GM18951 (cell line): ENCODE results near the gene MYOM1.

Source experiments
- POLR2A ChIP-seq: IDR thresholded peaks from 4 replicates; pipeline ENCODE4 v1.6.1; 2011; ENCODE audit warnings: mild to moderate bottlenecking; ENCODE audit not compliant: insufficient read length, insufficient read depth; ENCODE audit errors: extremely low read depth
- in situ Hi-C: fragments of 300-500 bp; cut with MboI; formaldehyde crosslinking; loops from one replicate; pipeline ENCODE4 v1.12.0; 2022; ENCODE audit warnings: low sequenced_read_pairs, mixed read lengths, inconsistent platforms; ENCODE audit not compliant: unreplicated experiment

MYOM1 gene

GRCh38 chr18:3157086-3157485 is 62.7 kb downstream of the MYOM1 start:
- no peak for TF ChIP-seq POLR2A
- in situ Hi-C loops, result loop anchor here (10.0 kb wide), 1 partner anchor 212 kb away; no protein-coding TSS in a partner anchor

DNA sequence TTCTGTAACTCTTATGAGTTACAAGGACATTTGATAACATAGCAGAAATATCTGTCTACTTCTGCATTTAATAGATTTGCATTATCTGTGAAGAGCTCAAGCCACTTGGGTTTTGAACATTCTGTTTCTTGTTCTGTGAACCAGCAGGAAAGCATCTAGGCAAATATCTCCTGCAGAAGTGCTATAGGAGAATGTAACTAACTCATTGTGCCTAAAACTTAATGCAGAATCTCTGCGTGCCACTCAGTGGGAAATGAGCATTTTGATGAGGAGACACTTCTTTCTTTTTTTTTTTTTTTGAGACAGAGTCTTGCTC is 63.5 kb downstream of the MYOM1 start:
- TF ChIP-seq POLR2A, result no peak
- in situ Hi-C loops, result loop anchor here (10.0 kb wide), 1 partner anchor 211 kb away; no protein-coding TSS in a partner anchor

- TF ChIP-seq POLR2A, result no peak
- in situ Hi-C loops, result loop anchor here (10.0 kb wide), 1 partner anchor 209 kb away; no protein-coding TSS in a partner anchor
Observed at GRCh38 chr18:3154214-3154613, 65.6 kb downstream of the MYOM1 start.

DNA sequence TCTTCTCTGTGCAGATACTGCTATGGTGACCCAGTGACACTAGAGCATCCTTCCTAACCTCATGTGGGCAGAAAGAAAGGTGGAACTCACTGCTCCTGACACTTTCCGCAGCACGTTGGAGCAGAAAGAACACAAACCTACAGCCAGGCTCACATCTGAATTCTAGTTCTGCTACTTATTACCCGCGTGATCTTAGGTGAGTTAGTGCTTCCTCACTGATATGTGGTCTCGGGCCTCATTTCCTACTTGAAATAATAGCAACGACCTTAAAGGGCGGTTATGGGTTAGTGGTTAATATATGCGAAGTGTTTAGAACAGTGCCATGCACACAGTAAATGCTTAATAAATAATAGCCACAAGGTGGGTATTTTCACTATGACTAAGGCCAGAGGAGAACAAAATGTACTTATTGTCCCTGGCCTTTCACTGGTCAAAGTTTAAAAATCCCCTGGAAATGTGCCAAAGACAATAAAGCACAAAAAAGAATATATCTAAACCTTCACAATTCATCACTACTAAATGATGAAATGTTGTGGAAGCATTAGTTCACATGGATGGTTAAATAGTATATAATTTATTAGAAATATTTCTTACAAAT is 66.6 kb downstream of the MYOM1 start:
- in situ Hi-C loops, result loop anchor here (10.0 kb wide), 1 partner anchor 208 kb away; no protein-coding TSS in a partner anchor

GRCh38 chr18:3152294-3152693 is 67.5 kb downstream of the MYOM1 start:
- TF ChIP-seq POLR2A, result no peak
- in situ Hi-C loops, result loop anchor here (10.0 kb wide), 1 partner anchor 207 kb away; no protein-coding TSS in a partner anchor

More for the DNA sequence above, 66.6 kb downstream of the MYOM1 start:
- no peak for TF ChIP-seq POLR2A

DNA sequence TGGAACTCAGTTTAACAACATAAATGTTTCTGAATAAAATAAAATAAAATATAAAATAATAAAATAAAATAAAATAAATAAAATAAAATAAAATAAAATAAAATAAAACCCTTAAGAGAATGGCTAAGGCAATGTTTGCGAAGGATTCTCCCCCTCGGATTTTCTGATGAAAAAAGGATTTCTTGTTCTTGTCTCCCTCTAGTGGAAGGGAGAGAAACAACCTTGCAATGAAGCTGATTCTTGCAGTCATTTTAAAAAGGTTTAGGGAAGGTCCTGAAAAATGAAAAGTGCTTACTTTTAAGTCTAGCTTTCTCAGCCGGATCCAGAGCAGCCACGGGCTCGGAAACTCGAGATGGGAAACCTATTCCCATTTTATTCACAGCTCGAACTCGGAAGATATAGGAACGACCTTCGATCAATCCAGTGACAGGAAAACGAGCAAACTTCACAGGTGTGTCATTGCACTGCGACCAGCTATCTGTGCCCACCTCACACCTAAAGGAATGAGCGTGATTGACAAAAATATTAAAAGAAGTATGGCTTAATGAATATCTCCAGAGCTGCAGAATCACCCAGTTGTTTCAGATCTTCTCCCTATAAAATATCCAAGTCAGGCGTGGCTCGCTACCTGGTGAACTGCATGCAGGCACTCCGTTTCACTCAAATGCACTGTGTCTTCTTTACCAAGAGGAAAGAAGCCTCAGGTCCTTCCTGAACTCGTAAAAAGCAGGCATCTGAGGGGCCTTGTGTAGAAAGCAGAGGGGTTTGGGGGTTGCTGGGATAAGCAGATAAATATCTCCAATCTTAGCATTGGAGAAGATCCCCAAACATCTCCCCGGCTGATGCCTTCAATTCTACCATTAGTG is 68.1 kb downstream of the MYOM1 start:
- TF ChIP-seq POLR2A, result no peak

GRCh38 chr18:3150688-3151087 is 69.1 kb downstream of the MYOM1 start:
- no peak for TF ChIP-seq POLR2A
- in situ Hi-C loops, result loop anchor here (10.0 kb wide), 1 partner anchor 206 kb away; no protein-coding TSS in a partner anchor

More for the DNA sequence above, 68.1 kb downstream of the MYOM1 start:
- in situ Hi-C loops, result loop anchor here (10.0 kb wide), 1 partner anchor 207 kb away; no protein-coding TSS in a partner anchor

- in situ Hi-C loops, result loop anchor here (10.0 kb wide), 1 partner anchor 205 kb away; no protein-coding TSS in a partner anchor
- no peak for TF ChIP-seq POLR2A
Observed at GRCh38 chr18:3150274-3150673, 69.5 kb downstream of the MYOM1 start.

DNA sequence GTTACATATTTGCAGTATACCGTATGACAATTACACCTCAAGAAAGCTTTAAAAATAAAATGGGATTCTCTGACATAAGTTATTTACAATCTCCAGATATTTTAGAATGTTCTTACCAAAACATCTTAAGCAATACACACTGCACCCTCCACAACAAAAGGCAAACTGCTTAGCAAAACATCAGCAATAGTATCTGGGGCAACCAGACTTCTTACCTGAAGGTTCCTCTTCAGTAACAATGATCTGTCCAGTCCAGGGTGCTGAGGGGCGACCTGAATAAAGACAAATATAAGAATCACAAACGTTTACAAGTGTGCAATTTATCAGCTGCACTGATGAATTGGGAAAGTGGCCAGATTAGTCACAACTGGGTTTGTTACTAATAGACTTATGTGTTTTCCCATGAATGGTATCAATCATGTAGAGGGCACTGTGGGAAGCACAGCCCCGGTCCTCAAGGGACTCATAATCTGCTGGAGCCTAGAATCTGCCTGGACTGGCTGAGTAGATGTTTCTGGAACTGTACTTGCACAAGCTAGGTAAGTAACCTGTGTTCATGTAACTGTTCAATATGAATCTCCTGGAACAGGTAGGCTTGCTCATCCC is 70.7 kb downstream of the MYOM1 start:
- TF ChIP-seq POLR2A, result no peak
- in situ Hi-C loops, result no loop called here

- in situ Hi-C loops, result no loop called here
- no peak for TF ChIP-seq POLR2A
Observed at GRCh38 chr18:3147935-3148554, 71.7 kb downstream of the MYOM1 start.

DNA sequence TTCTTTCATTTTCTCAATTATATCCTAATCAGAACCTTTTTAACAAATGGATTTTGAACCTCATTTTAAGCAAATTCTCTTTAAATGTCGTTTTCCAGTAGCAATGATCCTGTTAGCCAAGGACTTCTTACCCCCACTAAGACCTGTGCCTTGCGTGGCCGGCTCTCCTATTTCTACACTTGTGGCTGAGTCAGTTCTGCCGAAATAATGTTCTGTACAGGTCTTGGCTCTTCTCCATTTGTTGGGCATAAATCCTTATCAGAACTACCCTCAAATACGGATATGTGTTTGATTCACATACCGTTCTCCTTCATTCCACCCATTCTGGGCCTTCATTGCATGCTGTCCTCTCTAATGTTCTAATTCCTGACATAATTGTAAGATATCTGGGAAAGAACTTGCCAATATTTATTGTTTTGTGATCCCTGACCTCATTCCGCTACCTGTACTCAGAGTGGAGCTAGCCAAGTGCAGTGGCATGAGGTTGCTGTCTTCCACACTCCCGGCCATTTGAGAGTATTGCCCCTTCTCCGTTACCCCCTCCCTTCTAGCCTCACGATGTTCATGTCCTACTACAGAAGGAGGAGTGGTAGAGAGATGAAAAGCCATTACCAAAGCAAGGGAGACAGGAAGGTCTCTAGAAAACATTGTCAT is 78.7 kb downstream of the MYOM1 start:
- TF ChIP-seq POLR2A, result no peak
- in situ Hi-C loops, result no loop called here

GRCh38 chr18:3140342-3140741 is 79.4 kb downstream of the MYOM1 start:
- TF ChIP-seq POLR2A, result no peak
- in situ Hi-C loops, result no loop called here

DNA sequence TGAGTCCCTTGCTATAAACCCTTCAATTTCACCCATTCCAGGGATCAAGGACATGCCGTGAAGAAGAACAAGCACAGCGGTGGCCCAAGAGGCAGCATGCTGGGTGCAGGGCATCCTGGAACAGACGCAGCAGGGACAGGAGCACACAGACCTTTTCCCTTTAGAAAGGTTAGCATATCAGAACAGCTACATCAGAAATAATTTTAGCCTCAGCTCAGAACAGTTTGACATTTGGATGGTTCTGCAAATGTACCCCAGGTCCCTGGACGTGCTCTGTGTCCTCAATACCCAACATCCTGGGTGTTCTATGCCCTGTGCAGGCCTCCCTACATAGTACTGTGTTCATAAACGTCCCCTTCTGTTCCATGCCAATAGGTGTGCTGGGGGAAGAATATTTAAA is 80.4 kb downstream of the MYOM1 start:
- in situ Hi-C loops, result no loop called here
- no peak for TF ChIP-seq POLR2A
